Gastroesophageal sphincter (tissue), 3 donors: ENCODE results near the gene ARHGEF6.

ENCODE experiments used
- CTCF ChIP-seq, 4 experiments: fragments of 200-600 bp in 2 of 4; fragments of 450-650 bp in 2 of 4; sonication (generic) in 1 of 4; IDR thresholded peaks; one replicate each; pipeline ENCODE4 v1.5.1; 2017 to 2019; ENCODE audit warnings: antibody characterized with exemption in 4 of 4, mild to moderate bottlenecking in 2 of 4, moderate library complexity in 2 of 4
- EP300 ChIP-seq: sonication (generic); formaldehyde crosslinking; IDR thresholded peaks from one replicate; pipeline ENCODE4 v1.6.1; 2017; ENCODE audit warnings: antibody characterized with exemption, mild to moderate bottlenecking
- POLR2A ChIP-seq, 2 donors: fragments of 450-650 bp; IDR thresholded peaks; one replicate each; pipeline ENCODE4 v1.6.1; 2017; ENCODE audit warnings: antibody characterized with exemption in 2 of 2, mild to moderate bottlenecking in 2 of 2, moderate library complexity in 1 of 2
- POLR2AphosphoS5 ChIP-seq: sonication (generic); formaldehyde crosslinking; IDR thresholded peaks from one replicate; pipeline ENCODE4 v1.6.1; 2017; ENCODE audit warnings: antibody characterized with exemption

GRCh38 chrX:136692271-136692670, 88.5 kb downstream of the ARHGEF6 start:
- TF ChIP-seq POLR2AphosphoS5 (no peak), POLR2A (IDR thresholded peaks at IDR 0.05) (no peak), CTCF (IDR thresholded peaks at IDR 0.05) (no peak), EP300 (no peak)
